ENCODE results near the gene SLC25A2. TPM values are rescaled to one million over a fixed set of nuclear protein-coding genes. Genes with fewer than 3 reads are reported as not detected.

SLC25A2 gene
- total and polyA plus RNA-seq, 10 of the 15 experiments (the other 5 are each of a cell fraction or from before 2014, with no cell fraction given) = 0.09 to 0.44 (median 0.24) TPM; not detected in 6

- TF ChIP-seq YBX1 (IDR thresholded peaks at IDR 0.05) = no peak
- TF ChIP-seq MTA3 (IDR thresholded peaks at IDR 0.05; ENCODE audit: borderline replicate concordance, low read length) = peak; percentile 2; the same call in 1 of the 2 replicates
- TF ChIP-seq E4F1 (IDR thresholded peaks at IDR 0.05; ENCODE audit: borderline replicate concordance, partially characterized antibody) = peak; percentile 61
- TF ChIP-seq CREM (IDR thresholded peaks at IDR 0.05; ENCODE audit: low read depth) = peak; percentile 81
- no peak for TF ChIP-seq MTA2 (IDR thresholded peaks at IDR 0.05; ENCODE audit: low read depth)
- no peak for TF ChIP-seq TCF3 (IDR thresholded peaks at IDR 0.05; ENCODE audit: borderline replicate concordance, insufficient read depth, low read depth, low read length)
- TF ChIP-seq BCL3 (IDR thresholded peaks at IDR 0.05; ENCODE audit: borderline replicate concordance, insufficient read depth, low read depth, low read length, poor library complexity, severe bottlenecking) = no peak
- TF ChIP-seq IRF5 (IDR thresholded peaks at IDR 0.05; ENCODE audit: borderline replicate concordance) = no peak
- TF ChIP-seq ZBTB40 (IDR thresholded peaks at IDR 0.05; ENCODE audit: borderline replicate concordance) = peak; percentile 66
- peak; percentile 20; the same call in 1 of the 2 replicates for TF ChIP-seq SMC3 (IDR thresholded peaks at IDR 0.05; ENCODE audit: borderline replicate concordance, low read length)
- TF ChIP-seq SUZ12 (IDR thresholded peaks at IDR 0.05; ENCODE audit: unreplicated experiment) = no peak
- peak; percentile 58 for TF ChIP-seq IKZF1 (conservative IDR thresholded peaks at IDR 0.05)
- TF ChIP-seq SUPT20H (IDR thresholded peaks at IDR 0.05; ENCODE audit: borderline replicate concordance, control insufficient read depth, low read depth, low read length) = no peak
- TF ChIP-seq MLLT1 (IDR thresholded peaks at IDR 0.05) = no peak; the same call in 1 of the 2 replicates
- no peak; the same call in 1 of the 2 replicates for TF ChIP-seq NFIC (IDR thresholded peaks at IDR 0.05; ENCODE audit: low read depth, low read length)
- TF ChIP-seq BACH1 (IDR thresholded peaks at IDR 0.05; ENCODE audit: borderline replicate concordance) = peak; percentile 58; the same call in 1 of the 2 replicates
- TF ChIP-seq HCFC1 (IDR thresholded peaks at IDR 0.05; ENCODE audit: low read length) = peak; percentile 21; the same call in 1 of the 2 replicates
These were observed 16.6 kb upstream of the SLC25A2 start, which contains the start of gene TAF7 (continued) for GRCh38 chr5:141320225-141321169.
